ENCODE data around the gene MYT1.
"Not testable (repeated sequence)": the region's sequence is repeated elsewhere in the genome, so short reads cannot be mapped to it uniquely, and the experiment has no call there.

DNA sequence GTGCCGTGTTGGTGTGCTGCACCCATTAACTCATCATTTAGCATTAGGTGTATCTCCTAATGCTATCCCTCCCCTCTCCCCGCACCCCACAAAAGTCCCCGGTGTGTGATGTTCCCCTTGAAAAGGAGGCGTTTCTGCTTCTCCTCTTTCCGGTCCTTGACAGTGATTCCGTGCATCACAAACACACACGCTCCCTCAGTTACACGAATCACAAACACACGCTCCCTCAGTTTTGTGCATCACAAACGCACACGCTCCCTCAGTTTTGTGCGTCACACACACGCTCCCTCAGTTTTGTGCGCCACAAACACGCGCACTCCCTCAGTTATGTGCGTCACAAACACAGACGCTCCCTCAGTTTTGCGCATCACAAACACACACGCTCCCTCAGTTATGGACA lies 29.5 kb upstream of the MYT1 start:
- TF ChIP-seq CTCF (conservative IDR thresholded peaks at IDR 0.05; ENCODE audit: low read depth, low read length); EZH2 (IDR thresholded peaks at IDR 0.05; ENCODE audit: low read length, unreplicated experiment): not testable (repeated sequence)

Data from PC-3 (cell line).